ENCODE data around the gene MRPL10. TPM values are rescaled to one million over a fixed set of nuclear protein-coding genes. Genes with fewer than 3 reads are reported as not detected.

Gene MRPL10
- total RNA-seq, 1 experiment from 2014 or later = 159 TPM

- H3K4me1 Mint-ChIP-seq (ENCODE audit: low read depth, unreplicated experiment) = peaks cover 44% of the 10 kb centered on the region
- Histone ChIP-seq H3K4me3 (ENCODE audit: low read depth, low read length) (peak within 1 kb of the TSS; percentile 63), H3K4me1 (peaks cover 47% of the 10 kb centered on the region), H3K9me3 (no peaks in the 10 kb centered on the region), H3K27me3 (replicated peaks; ENCODE audit: control insufficient read depth, insufficient read depth, low read length) (no peaks in the 10 kb centered on the region), H3K36me3 (ENCODE audit: control insufficient read depth, insufficient read depth, low read length) (peaks cover 15% of the 10 kb centered on the region)
- peak within 1 kb of the TSS; percentile 80 for H3K4me3 Mint-ChIP-seq (ENCODE audit: unreplicated experiment)
- H3K27ac Mint-ChIP-seq (ENCODE audit: unreplicated experiment) = peak within 1 kb of the TSS; percentile 76
- H3K9me3 Mint-ChIP-seq (ENCODE audit: unreplicated experiment) = no peaks in the 10 kb centered on the region
- DNase-seq = peak; percentile 98 to 100
- ChIA-PET POLR2A (interaction anchor here (0.6 to 2.0 kb wide), 10 partner anchors 10 to 267 kb away, joined by 3 to 25 read pairs (median 6); partner anchors contain the start of genes CDK5RAP3, LRRC46, MRPL10 and NFE2L1), CTCF (interaction anchor here (0.6 to 14.0 kb wide), 28 partner anchors 8 to 184 kb away, joined by 3 to 904 read pairs (median 5); partner anchors contain the start of genes CDK5RAP3, LRRC46, MRPL10 and OSBPL7)
- TSS peak; percentile 71 for BruUV-seq (replicated peaks)
- peaks cover 10% of the 10 kb centered on the region for H3K36me3 Mint-ChIP-seq (ENCODE audit: insufficient read depth, unreplicated experiment)
- intact Hi-C loops (cut with micrococcal nuclease; ENCODE audit: unreplicated experiment) = loop anchor here (1.0 to 2.0 kb wide), 8 partner anchors 10 to 177 kb away; partner anchors contain the start of genes CDK5RAP3, LRRC46 and MRPL10
- no peaks in the 10 kb centered on the region for H3K27me3 Mint-ChIP-seq (ENCODE audit: insufficient read depth, unreplicated experiment)
- TF ChIP-seq CTCF (IDR thresholded peaks at IDR 0.05; ENCODE audit: insufficient read depth in 1 of 2, low read depth in 1 of 2, low read length in 1 of 2, severe bottlenecking in 1 of 2, unreplicated experiment in 1 of 2) = peak; percentile 100
Measured at GRCh38 chr17:47840742-47841487, 9.6 kb upstream of the MRPL10 start, which contains the start of gene SCRN2. Gene SCRN2 (minus strand): TSS chr17:47841273. CDS start chr17:47840843, 430 bp downstream.

- Histone ChIP-seq H3K27me3 (replicated peaks; ENCODE audit: control insufficient read depth, insufficient read depth, low read length) (no peaks in the 10 kb centered on the region), H3K36me3 (ENCODE audit: control insufficient read depth, insufficient read depth, low read length) (peaks cover 16% of the 10 kb centered on the region), H3K9me3 (no peaks in the 10 kb centered on the region), H3K4me1 (peaks cover 47% of the 10 kb centered on the region), H3K4me3 (ENCODE audit: low read depth, low read length) (peak overlapping the region; percentile 63)
- POLR2A ChIA-PET = interaction anchor here (0.6 to 2.0 kb wide), 9 partner anchors 9 to 268 kb away, joined by 3 to 25 read pairs (median 7); partner anchors contain the start of genes LRRC46, MRPL10, PNPO and SNX11
- Mint-ChIP-seq H3K36me3 (ENCODE audit: insufficient read depth, unreplicated experiment) (peaks cover 10% of the 10 kb centered on the region), H3K4me3 (ENCODE audit: unreplicated experiment) (peak overlapping the region; percentile 80), H3K27ac (ENCODE audit: unreplicated experiment) (peak overlapping the region; percentile 76), H3K9me3 (ENCODE audit: unreplicated experiment) (no peaks in the 10 kb centered on the region), H3K4me1 (ENCODE audit: low read depth, unreplicated experiment) (peaks cover 44% of the 10 kb centered on the region), H3K27me3 (ENCODE audit: insufficient read depth, unreplicated experiment) (no peaks in the 10 kb centered on the region)
- CTCF ChIA-PET = interaction anchor here (0.6 to 14.0 kb wide), 24 partner anchors 9 to 185 kb away, joined by 3 to 904 read pairs (median 6); partner anchors contain the start of genes CDK5RAP3, LRRC46, MRPL10 and OSBPL7
- intact Hi-C loops (cut with micrococcal nuclease; ENCODE audit: unreplicated experiment) = loop anchor here (2.0 kb wide), 1 partner anchor 131 kb away; the partner anchor contains the start of gene CDK5RAP3
- TF ChIP-seq CTCF (IDR thresholded peaks at IDR 0.05; ENCODE audit: insufficient read depth in 1 of 2, low read depth in 1 of 2, low read length in 1 of 2, severe bottlenecking in 1 of 2, unreplicated experiment in 1 of 2) = no peak
- no TSS peak for BruUV-seq (replicated peaks)
- DNase-seq = no peak
Measured at GRCh38 chr17:47840001-47840741, 8.8 kb upstream of the MRPL10 start.

GRCh38 chr17:47839071-47839470 is 7.7 kb upstream of the MRPL10 start:
- H3K27ac Mint-ChIP-seq (ENCODE audit: unreplicated experiment) = no peak overlapping the region
- Histone ChIP-seq H3K9me3 (no peaks in the 10 kb centered on the region), H3K4me1 (peaks cover 37% of the 10 kb centered on the region), H3K36me3 (ENCODE audit: control insufficient read depth, insufficient read depth, low read length) (peaks cover 16% of the 10 kb centered on the region), H3K27me3 (replicated peaks; ENCODE audit: control insufficient read depth, insufficient read depth, low read length) (no peaks in the 10 kb centered on the region), H3K4me3 (ENCODE audit: low read depth, low read length) (no peak overlapping the region)
- intact Hi-C loops (cut with micrococcal nuclease; ENCODE audit: unreplicated experiment) = loop anchor here (10.0 kb wide), 1 partner anchor 266 kb away; the partner anchor contains the start of genes CBX1 and SNX11
- H3K4me1 Mint-ChIP-seq (ENCODE audit: low read depth, unreplicated experiment) = peaks cover 38% of the 10 kb centered on the region
- ChIA-PET POLR2A (no interaction called here), CTCF (interaction anchor here (14.0 kb wide), 1 partner anchor 49 kb away, joined by 904 read pairs; the partner anchor contains the start of gene SP2)
- no peak for DNase-seq
- no TSS peak for BruUV-seq (replicated peaks)
- TF ChIP-seq CTCF (IDR thresholded peaks at IDR 0.05; ENCODE audit: insufficient read depth in 1 of 2, low read depth in 1 of 2, low read length in 1 of 2, severe bottlenecking in 1 of 2, unreplicated experiment in 1 of 2) = no peak
- H3K9me3 Mint-ChIP-seq (ENCODE audit: unreplicated experiment) = no peaks in the 10 kb centered on the region
- peaks cover 10% of the 10 kb centered on the region for H3K36me3 Mint-ChIP-seq (ENCODE audit: insufficient read depth, unreplicated experiment)
- H3K4me3 Mint-ChIP-seq (ENCODE audit: unreplicated experiment) = peak overlapping the region; percentile 80
- H3K27me3 Mint-ChIP-seq (ENCODE audit: insufficient read depth, unreplicated experiment) = no peaks in the 10 kb centered on the region
